ENCODE data around the gene GBF1.

The GBF1 gene

GRCh38 chr10:102245082-102245931, at the start of gene GBF1:
Gene GBF1, plus strand, starts transcription at chr10:102245532. Its CDS starts 13,407 bp downstream, at chr10:102258939.
- DNase-seq (ENCODE audit: low read depth) = peak; percentile 100
- TF ChIP-seq, protein P1, sequence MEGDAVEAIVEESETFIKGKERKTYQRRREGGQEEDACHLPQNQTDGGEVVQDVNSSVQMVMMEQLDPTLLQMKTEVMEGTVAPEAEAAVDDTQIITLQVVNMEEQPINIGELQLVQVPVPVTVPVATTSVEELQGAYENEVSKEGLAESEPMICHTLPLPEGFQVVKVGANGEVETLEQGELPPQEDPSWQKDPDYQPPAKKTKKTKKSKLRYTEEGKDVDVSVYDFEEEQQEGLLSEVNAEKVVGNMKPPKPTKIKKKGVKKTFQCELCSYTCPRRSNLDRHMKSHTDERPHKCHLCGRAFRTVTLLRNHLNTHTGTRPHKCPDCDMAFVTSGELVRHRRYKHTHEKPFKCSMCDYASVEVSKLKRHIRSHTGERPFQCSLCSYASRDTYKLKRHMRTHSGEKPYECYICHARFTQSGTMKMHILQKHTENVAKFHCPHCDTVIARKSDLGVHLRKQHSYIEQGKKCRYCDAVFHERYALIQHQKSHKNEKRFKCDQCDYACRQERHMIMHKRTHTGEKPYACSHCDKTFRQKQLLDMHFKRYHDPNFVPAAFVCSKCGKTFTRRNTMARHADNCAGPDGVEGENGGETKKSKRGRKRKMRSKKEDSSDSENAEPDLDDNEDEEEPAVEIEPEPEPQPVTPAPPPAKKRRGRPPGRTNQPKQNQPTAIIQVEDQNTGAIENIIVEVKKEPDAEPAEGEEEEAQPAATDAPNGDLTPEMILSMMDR (conservative IDR thresholded peaks at IDR 0.05; ENCODE audit: control insufficient read depth, insufficient read depth, low read depth, low read length) = no peak
- H3K4me3 ChIP-seq (ENCODE audit: control insufficient read depth, low read depth, low read length) = peak within 1 kb of the TSS; percentile 100

- peak; percentile 2 for DNase-seq (ENCODE audit: low read depth)
- TF ChIP-seq, protein P1 (conservative IDR thresholded peaks at IDR 0.05; ENCODE audit: control insufficient read depth, insufficient read depth, low read depth, low read length) = no peak
These were observed 48.4 kb upstream of the GBF1 start for GRCh38 chr10:102196893-102197292.

DNA sequence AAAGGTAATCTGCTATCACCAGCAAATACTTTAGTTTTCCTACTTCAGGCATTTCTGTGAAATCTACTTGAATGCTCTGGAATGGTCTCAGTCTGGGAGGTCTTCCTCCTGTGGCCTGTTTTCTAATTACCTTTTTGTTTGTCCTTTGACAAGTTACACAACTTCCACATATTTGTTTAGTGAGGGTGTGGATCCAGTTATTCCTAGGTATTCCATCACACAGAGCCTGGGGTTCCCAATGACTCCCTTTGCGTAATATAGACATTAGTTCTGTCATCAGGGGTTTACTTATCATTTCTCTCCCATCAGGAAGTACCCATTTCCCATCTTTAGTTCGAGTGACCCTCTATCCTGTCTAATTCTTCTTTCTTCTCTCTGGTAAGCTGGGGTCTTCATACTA, 47.3 kb upstream of the GBF1 start:
- no peak overlapping the region for H3K4me3 ChIP-seq (ENCODE audit: control insufficient read depth, low read depth, low read length)
- TF ChIP-seq, protein P1 (conservative IDR thresholded peaks at IDR 0.05; ENCODE audit: control insufficient read depth, insufficient read depth, low read depth, low read length) = no peak
- no peak for DNase-seq (ENCODE audit: low read depth)

More at GRCh38 chr10:102196893-102197292, 48.4 kb upstream of the GBF1 start:
- H3K4me3 ChIP-seq (ENCODE audit: control insufficient read depth, low read depth, low read length) = no peak overlapping the region

DNA sequence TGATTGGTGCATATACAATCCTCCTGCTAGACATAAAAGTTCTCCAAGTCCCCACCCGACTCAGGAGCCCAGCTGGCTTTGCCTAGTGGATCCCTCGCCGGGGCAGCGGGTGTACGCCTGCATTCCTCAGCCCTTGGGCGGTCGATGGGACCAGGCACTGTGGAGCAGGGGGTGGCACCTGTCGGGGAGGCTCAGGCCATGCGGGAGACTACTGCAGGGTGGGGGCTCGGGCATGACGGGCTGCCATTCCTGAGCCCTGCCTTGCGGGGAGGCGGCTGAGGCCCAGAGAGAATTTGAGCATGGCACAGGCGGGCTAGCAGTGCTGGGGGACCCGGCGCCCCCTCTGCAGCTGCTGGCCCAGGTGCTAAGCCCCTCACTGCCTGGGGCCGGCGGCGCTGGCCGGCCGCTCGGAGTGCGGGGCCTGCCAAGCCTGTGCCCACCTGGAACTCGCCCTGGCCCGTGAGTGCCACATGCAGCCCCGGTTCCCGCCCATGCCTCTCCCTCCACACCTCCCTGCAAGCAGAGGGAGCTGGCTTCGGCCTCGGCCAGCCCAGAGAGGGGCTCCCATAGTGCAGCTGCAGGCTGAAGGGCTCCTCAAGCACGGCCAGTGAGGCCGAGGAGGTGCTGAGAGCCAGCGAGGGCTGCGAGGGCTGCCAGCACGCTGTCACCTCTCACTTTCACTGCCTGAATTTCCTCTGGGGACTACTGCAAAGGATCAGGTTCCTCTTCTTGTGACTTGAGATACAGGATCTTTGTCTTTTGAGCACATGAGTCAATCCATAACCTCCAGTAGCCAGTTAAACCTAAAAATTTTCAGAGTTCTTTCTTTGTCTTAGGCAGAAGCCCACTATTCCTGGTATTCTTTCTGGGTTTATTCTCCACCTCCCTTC, 44.3 kb upstream of the GBF1 start:
- TF ChIP-seq, protein P1 (conservative IDR thresholded peaks at IDR 0.05; ENCODE audit: control insufficient read depth, insufficient read depth, low read depth, low read length) = no peak
- H3K4me3 ChIP-seq (ENCODE audit: control insufficient read depth, low read depth, low read length) = no peak overlapping the region
- no peak for DNase-seq (ENCODE audit: low read depth)

DNA sequence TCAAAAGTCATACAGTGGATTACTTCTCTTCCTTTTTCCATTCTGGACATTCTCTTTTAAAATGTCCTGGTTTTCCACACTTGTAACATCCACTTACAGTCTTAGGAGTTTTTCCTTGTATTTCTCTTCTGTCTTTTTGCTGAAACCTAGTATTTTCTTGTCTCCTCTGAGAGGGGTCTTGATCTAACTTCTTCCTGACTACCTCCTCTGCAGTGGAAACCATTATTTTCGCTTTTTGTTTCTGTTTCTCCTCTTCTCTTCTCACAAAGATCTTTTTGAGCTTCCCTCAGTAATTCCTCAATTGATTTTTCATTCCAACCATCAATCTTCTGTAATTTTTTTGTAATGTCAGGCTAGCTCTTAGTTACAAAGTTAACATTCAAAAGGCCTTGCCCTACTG, 42.9 kb upstream of the GBF1 start:
- DNase-seq (ENCODE audit: low read depth) = no peak
- TF ChIP-seq, protein P1 (conservative IDR thresholded peaks at IDR 0.05; ENCODE audit: control insufficient read depth, insufficient read depth, low read depth, low read length) = no peak
- H3K4me3 ChIP-seq (ENCODE audit: control insufficient read depth, low read depth, low read length) = no peak overlapping the region

DNA sequence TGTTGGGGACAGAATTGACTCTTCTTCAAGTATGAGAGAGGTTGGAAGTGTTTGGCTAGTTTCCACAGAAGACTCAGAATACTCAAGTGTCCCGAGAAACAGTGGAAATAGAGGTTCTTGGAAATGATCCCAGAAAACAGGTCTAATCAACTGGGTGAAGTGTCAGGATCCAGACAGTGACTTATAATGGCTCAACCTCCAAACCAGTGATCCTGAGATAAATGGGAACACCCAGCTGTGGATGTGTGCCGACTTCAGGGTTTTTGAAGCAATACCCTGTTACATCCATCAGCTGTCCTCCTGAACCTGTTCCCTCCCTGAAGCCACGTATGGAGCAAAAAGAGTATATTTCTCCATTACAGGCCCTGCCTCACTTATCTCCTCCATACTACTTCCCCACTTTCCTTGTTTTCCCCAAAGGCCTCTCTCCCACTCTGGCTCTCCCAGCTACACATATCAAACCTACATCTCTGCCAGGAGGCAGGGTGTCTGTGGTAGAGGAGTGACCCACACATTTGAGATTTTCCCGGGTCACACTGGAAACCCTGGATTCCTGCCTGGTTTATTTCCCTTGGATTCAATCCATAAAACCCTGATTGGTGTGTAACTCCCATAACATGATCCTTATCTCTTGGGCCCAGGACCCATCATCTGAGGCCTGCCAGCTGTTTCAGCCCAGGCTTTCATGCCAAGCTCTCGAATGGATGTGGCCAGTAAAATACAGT, 36.9 kb upstream of the GBF1 start:
- TF ChIP-seq, protein P1 (conservative IDR thresholded peaks at IDR 0.05; ENCODE audit: control insufficient read depth, insufficient read depth, low read depth, low read length) = no peak
- no peak overlapping the region for H3K4me3 ChIP-seq (ENCODE audit: control insufficient read depth, low read depth, low read length)
- peak; percentile 58 for DNase-seq (ENCODE audit: low read depth)
